ENCODE measurements around the gene PSAT1.
A peak's percentile ranks its signal among the peaks of the same experiment; 100 is the strongest.

The PSAT1 gene

DNA sequence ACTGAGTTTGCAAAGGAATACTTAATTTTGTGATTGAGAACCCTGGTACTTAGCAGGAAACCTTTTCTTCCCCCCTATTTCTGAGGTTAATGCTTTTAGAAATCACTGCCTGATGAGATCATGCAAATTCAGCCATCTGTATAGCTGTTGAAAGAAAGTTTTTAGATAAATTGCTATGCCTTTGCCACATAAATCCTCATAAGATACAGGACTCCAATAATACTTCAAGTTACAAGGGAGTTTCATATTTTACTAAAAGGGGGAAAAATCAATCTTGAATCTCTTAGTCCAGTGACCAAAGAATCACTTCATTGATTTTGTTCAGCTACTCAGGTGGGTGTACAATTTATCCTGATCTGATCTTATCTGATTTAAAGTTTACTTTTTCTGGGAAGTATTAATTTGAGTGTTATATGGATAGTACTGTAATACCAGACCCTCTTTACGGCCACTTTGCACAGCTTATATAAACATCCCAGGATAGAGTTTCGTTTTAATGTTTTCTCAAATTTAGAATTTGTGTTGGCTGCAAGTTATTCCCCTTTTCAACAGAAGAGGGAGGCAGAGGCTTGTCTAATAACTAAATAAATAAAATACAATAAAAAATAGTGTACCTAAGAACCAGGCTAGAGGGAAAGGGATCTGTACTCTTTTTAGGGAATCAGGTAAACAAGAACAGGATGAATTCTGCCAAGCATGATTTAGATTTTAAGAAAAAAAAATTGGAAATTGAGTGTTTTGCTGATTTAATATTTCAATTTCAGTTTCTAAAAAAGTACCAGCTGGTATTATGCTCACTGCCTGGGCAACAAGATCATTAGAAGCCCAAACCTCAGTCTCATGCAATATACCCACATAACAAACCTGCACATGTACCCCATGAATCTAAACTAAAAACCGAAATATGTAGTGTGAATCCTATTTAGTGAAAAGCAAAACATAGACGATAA lies 69.1 kb downstream of the PSAT1 start:
- DNase-seq (ENCODE audit: low read depth): no peak

DNA sequence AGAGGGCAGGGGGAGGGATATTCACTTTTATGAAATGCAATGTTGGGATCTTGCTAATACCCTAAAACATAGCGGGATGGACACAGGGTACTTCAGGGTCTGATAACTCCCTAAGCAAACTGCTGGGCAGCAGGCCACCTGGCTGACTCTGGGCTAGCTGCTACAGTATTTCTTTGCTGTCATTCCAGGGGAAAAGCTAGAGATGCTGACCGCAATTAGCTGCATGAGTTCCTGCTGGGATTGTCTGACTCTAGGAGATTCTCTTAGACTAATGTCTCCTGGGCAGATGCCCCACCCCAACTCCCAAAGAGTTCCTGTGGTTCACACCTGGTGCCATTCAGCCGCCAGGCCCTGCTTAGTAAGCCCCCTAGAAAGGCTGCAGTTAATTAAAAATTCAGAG lies 69.9 kb downstream of the PSAT1 start:
- DNase-seq (ENCODE audit: low read depth): no peak

DNA sequence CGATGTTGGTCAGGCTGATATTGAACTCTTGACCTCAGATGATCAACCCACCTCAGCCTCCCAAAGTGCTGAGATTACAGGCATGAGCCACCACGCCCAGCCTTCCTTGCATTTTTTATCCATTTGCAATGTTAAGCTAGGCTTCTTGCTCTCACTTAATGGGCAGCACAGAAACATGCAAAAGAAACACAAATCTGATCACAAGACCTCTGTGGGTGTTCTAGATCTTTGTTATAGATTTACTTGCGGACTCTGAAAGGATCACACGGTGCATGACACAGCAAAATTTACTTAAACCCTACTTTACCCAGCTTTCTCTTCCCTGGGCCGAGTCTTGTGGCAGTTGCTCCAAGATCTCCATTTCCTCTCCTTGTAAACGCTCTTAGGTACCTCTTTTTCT lies 71.3 kb downstream of the PSAT1 start:
- no peak for DNase-seq (ENCODE audit: low read depth)

DNA sequence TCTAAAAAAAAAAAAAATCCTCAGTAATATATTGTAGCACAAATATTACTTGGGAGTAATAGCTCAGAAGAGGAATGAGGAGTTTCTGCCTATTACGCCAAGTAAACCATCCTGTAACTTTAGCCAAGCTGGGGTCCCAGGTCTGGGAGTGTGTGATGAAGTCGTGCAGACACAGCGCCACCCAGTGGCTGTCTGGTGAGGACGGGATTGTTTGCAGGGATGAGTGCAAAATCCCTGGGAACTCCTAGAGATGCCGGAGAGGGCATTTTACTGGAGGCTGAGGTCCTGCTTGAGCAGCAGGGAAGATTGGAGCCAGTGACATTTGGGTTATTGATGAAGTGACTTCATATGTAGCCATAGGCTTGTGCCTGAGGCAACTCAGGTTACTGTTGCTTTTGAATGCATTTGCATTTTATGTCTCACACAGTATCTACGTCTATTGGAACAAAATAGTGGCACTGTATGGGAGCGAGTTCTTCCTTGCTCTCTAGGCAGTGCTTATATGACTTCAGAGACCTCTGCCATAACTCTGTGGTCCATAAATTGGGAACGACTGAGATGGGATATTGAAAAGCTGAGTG lies 72.8 kb downstream of the PSAT1 start:
- peak; percentile 23 for DNase-seq (ENCODE audit: low read depth)

DNA sequence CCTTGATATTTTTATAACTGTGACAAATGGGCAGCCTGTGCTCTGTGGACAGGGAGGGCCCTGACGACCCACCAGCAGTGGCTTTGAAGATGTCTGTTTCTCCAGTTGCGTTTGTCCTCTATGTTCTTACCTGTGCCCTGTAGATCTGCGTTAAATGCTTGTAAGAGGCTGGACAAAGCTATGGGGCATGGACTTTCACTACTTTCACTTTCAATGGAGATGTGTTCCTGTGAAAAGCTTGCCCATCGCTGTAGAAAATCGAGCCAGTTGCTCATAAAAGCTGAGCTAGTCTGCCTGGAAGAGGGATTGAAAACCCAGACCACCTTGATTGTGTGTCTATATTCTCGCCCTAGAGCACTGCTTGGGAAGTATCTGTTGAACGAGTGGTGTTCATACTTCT lies 74.1 kb downstream of the PSAT1 start:
- no peak for DNase-seq (ENCODE audit: low read depth)

DNA sequence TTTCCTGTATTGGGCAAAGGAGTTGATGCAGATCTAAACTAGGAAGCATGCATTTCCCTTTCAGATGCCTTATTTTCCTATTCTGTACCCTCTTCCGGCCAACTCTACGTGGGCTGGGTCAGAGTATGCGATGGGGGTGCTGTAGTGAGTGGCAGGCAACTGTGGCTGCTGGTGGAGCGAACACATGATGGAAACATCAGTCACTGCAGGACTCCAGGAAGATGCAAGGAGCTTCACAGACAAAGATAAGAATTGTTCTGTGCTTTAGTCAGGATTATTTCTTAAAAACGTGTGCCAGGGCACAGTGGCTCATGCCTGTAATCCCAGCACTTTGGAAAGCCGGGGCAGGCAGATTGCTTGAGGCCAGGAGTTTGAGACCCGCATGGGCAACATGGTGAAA lies 75.1 kb downstream of the PSAT1 start:
- no peak for DNase-seq (ENCODE audit: low read depth)

Data from activated T-helper 9 cell treated with anti-CD3 and anti-CD28 coated beads, Interleukin-2, amount 50 U/mL, for 16 hours (primary cell).